Suprapubic skin (tissue), 3 donors: ENCODE results near the gene COL28A1.

ENCODE experiments used
- CTCF ChIP-seq, 2 donors: fragments of 200-600 bp in 1 of 2; fragments of 450-650 bp in 1 of 2; sonication (generic) in 1 of 2; IDR thresholded peaks; one replicate each; pipeline ENCODE4 v1.5.1; 2016 to 2019; ENCODE audit warnings: antibody characterized with exemption in 2 of 2, mild to moderate bottlenecking in 1 of 2, moderate library complexity in 1 of 2
- EP300 ChIP-seq: sonication (generic); formaldehyde crosslinking; IDR thresholded peaks from one replicate; pipeline ENCODE4 v1.6.1; 2017; ENCODE audit warnings: antibody characterized with exemption
- POLR2A ChIP-seq, 2 donors: fragments of 450-650 bp; IDR thresholded peaks; one replicate each; pipeline ENCODE4 v1.6.1; 2017; ENCODE audit warnings: antibody characterized with exemption in 2 of 2, mild to moderate bottlenecking in 2 of 2, moderate library complexity in 2 of 2

- TF ChIP-seq POLR2A (IDR thresholded peaks at IDR 0.05) (no peak), CTCF (IDR thresholded peaks at IDR 0.05) (no peak), EP300 (no peak)
Observed at GRCh38 chr7:7335909-7336308, 199.8 kb downstream of the COL28A1 start.
